NCI-H1105 (cell line): Measurements from ENCODE around the gene ZNF385D.
"Not testable (repeated sequence)": the region's sequence is repeated elsewhere in the genome, so short reads cannot be mapped to it uniquely, and the experiment has no call there.

Experiments used
- DNase-seq: peaks from one replicate; lab custom pipeline; 2025; lab: John Stamatoyannopoulos, UW

ZNF385D gene

GRCh38 chr3:21509731-21510470 lies 241.1 kb downstream of the ZNF385D start:
- peak; percentile 20 for DNase-seq

DNA sequence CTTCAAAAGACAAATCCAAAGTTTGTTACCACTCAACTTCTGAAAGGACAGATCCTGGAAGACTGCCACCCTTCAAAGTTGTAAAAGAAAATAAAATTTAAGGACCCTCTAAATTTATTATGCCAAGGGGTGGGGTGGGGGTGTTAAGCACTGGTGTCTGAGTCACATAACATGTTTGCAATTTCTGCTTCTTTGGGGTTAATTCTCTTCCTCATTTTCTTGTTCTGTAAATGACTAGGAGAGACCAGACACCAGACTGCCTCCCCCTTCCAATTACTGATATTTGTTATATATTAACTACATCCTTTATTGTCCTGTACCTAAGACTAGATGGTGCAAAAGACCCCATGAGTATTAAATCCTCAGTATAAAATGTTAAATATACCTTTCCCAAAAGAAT lies 242.8 kb downstream of the ZNF385D start:
- no peak for DNase-seq

DNA sequence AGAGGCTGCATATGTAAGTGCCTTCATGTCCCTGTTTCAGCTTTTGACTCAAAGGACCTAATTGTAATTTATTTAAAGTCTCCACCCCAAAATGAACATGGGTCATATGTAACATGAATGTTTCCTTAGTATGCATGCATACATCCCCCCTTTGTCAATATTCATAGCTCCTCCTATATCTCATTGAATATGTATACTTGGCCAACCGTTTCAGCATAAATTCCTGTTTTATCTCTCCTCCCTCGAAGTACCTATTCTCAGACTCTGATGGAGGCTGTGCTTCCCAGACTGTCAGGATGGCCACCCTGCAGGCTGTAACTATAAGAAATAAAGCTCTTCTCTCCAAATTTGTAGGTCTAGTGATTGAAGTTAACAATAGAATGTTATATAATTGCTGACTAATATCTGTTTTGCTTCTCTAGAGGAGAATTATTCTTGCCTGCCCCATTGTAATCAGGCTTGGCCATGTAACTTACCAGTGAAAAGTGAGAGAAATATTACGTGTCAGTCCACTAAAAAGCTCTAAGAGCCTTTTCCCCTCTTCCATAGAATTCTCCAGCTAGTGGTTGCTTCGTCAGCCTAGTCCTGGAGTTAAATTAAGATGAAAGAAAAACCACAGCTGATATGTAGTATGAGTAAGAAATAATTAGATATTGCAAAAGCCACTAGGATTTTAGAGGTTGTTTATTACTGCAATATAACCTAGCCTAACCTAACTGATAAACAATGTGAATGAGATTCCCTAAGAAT lies 245.1 kb downstream of the ZNF385D start:
- DNase-seq: no peak

GRCh38 chr3:21502656-21503055 lies 248.4 kb downstream of the ZNF385D start:
- no peak for DNase-seq

DNA sequence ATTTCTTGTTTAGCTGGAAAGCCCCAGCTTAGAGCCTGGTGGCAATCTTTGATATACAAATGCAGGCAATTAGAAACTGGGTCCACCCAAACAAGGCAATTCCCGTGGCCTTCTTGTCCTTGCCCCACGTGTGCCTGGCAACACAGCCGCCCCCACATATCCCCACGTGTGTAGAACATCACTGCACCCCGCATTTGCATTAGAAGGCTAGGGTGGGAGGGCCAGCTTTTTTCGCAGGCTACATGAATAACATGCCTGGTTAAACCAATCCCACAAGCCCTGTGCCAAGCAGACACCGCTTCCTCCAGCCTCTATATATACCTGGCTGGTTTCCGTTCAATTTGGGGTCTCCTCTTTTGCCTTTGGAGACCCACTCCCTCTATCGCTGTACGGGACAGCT lies 250.2 kb downstream of the ZNF385D start:
- no peak for DNase-seq

DNA sequence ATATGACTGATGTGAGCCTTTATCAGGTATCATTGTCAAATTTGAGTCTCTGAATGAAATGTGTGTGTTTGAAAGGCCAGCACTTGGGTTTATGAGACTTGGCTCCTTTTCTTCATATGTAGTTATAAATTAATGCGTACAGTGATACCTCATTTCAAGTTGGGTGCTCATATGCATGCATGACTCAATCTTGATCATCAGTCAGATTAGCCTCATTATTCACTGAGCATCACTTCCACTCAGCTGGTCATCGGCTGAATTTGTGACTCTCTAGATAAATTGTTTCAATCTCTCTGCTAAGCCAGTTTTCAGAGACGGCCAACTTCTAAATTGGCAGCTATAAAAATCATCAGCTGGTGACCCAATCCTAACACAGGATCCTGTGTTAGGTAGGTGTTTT lies 260.3 kb downstream of the ZNF385D start:
- DNase-seq: not testable (repeated sequence)

GRCh38 chr3:21487520-21487919 lies 263.5 kb downstream of the ZNF385D start:
- no peak for DNase-seq

DNA sequence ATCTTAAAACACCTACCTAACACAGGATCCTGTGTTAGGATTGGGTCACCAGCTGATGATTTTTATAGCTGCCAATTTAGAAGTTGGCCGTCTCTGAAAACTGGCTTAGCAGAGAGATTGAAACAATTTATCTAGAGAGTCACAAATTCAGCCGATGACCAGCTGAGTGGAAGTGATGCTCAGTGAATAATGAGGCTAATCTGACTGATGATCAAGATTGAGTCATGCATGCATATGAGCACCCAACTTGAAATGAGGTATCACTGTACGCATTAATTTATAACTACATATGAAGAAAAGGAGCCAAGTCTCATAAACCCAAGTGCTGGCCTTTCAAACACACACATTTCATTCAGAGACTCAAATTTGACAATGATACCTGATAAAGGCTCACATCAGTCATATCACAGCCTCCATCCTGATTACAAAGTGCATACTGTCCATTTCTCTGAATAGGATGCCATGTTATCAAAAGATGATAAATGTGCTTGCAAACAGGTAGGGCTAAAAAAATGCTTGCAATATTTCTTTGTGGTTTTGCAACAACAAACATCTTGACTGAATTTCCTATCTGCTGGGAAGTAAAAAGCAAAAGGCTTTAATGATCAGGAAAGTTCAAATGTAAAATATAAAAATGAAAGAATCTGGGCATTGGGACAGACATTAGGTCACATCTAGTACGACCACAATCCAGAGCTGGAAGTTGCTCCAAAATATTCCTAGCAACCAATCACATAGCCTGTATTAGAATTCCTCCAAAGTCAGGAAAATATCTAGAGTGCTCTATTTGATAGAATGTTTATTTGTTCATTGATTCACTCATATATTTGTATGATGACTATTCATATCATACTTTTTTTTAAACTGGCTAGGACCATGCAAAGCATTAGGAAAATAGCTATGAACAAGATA lies 264.7 kb downstream of the ZNF385D start:
- DNase-seq: not testable (repeated sequence)

DNA sequence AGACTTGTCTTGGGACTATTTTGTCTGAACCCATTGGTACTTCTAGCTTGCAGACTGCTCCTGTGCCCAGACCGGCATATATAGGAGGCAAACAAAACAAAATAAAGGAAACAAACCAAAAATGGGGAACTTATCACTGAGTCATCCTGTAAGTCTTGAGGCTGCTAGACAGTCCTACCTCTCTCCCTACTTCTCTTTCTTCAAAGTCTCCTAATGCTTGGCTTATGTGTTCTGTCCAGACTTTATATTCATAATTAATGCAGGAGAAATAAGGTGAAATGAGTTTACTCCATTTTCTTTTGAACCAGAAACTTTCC lies 266.2 kb downstream of the ZNF385D start:
- no peak for DNase-seq

DNA sequence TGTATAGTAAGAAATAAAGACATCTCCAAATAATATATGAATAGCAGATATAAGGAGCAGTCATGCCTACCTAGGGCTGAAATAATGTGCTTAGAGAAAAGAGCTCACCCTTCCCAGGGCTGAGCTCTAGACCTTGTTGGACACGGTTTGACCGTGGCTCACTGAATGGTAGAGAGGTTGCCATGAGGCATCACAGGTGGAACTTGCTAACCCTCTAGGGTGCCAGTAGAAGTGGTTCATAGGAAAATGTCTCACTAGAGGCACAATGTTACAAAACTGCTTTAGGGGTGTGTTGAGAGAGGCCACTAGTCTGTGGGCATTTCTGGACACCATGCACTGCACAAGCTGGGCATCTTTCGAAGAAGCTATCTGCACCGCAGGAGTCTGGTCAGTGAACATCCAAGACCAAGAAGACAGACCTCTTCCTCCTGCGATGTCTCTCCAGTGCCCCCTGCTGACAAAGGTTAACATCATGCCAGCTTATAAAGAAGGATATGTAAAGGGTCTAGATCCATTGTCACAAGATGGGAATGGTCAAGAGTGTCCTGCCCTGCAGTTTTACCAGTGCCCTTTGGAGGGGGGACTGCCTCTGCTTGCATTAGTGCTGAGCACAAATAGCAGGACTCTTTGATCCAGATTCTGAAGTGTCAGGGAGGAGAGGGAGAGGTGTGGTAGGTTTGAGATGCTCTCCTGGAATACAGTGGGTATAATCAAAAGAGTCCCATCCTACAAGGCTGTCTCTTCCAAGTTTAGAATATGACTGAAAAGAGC lies 266.8 kb downstream of the ZNF385D start:
- peak; percentile 19 for DNase-seq

GRCh38 chr3:21481991-21482390 lies 269.0 kb downstream of the ZNF385D start:
- DNase-seq: no peak

- DNase-seq: no peak
Measured at GRCh38 chr3:21477541-21478288, 273.3 kb downstream of the ZNF385D start.

DNA sequence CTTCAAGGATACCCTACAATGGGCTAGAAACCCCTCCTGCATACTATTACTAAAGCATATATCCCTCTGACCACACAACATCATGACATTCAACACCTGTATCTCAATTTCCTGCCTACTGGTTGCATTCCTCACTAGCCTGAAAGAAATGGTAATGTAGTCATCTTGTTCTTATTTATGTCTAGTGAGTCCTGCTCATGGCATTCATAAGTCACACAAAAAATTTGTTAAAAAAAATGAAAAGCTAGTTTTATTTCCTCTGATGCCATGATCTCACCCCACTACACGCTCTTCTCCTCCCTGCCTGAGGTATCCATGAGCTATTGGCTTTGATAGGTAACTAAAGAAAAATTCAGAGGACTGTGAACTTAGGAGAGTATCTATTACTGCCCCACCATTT lies 284.5 kb downstream of the ZNF385D start:
- no peak for DNase-seq

DNA sequence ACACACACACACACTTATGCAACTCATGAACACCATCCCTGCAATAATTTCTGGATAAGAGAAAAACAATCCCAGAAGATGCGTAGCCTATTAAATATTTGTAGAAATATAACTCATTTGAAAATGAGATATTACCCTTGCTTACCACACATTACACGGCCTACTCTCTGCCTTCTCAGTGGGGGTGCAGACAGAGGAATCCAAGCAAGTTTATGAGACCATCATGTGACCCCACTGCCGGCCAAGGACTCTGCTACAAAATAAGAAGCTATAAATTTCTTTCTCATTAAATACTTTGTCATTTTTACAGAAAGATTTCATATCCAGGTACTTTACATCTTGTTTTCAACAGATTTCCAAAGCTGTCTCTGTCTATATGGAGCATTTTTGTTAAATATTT lies 286.3 kb downstream of the ZNF385D start:
- DNase-seq: no peak

DNA sequence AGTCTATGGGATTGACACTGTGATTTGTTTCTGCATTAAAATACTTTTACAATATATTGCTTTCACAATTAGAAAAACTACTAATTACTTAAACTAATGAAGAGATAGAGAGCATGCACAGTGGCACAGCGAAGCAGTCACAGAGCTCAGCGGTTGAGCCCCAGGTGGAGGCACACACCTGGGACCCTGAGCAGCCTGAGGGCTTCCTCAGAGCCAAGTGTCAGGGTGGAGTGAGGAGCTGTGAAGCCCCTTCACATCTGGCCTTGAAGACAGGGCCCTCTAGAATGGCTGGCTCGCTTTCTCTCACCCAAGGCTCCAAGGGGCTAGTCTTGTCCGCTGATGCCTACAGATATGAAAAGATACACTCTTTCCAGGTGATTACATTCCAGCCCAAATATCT lies 287.7 kb downstream of the ZNF385D start:
- DNase-seq: no peak

GRCh38 chr3:21462141-21462540 lies 288.9 kb downstream of the ZNF385D start:
- DNase-seq: no peak

GRCh38 chr3:21457084-21457483 lies 293.9 kb downstream of the ZNF385D start:
- no peak for DNase-seq

GRCh38 chr3:21449738-21450137 lies 301.3 kb downstream of the ZNF385D start:
- no peak for DNase-seq

- no peak for DNase-seq
Measured at GRCh38 chr3:21447476-21448151, 303.4 kb downstream of the ZNF385D start.

- DNase-seq: no peak
Measured at GRCh38 chr3:21446945-21447475, 304.0 kb downstream of the ZNF385D start.
